ENCODE data around the gene DNAJB6. TPM values are rescaled to one million over a fixed set of nuclear protein-coding genes. Genes with fewer than 3 reads are reported as not detected.

Gene DNAJB6
- total RNA-seq, 2 experiments from 2014 or later, result 56.4 to 65.9 TPM

DNA sequence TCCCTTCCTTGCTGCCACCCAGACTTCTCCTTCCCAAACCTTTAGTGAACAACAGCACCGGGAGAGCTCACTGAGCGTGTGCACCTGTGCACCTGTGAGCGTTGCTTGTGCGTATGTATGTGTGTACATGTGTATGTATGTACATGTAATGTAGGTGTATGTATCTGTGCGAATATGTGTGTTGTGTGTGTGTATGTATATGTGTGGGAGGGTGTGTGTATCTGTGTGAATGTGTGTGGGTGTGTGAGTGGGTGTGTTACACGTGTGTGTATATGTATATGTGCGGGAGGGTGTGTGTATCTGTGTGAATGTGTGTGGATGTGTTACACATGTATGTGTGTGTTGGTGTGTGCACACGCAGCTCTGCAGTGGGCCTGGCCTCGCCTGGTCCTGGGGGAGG, 44.5 kb upstream of the DNAJB6 start:
- no peaks in the 10 kb centered on the region for H3K9me3 ChIP-seq (ENCODE audit: low read length)
- no peaks in the 10 kb centered on the region for H3K4me1 ChIP-seq (ENCODE audit: insufficient read depth, low read length, poor library complexity, severe bottlenecking)
- no peaks in the 10 kb centered on the region for H3K79me2 ChIP-seq (ENCODE audit: insufficient read depth, low read depth, low read length)
- POLR2A ChIA-PET, result no interaction called here
- CTCF ChIA-PET (ENCODE audit: unreplicated experiment), result no interaction called here
- no peaks in the 10 kb centered on the region for H4K20me1 ChIP-seq (ENCODE audit: insufficient read depth, low read length)
- no peak for DNase-seq (ENCODE audit: low spot score)
- H3K36me3 ChIP-seq (ENCODE audit: insufficient read depth, low read length), result no peaks in the 10 kb centered on the region
- BruUV-seq (replicated peaks), result no TSS peak
- intact Hi-C loops (cut with micrococcal nuclease; ENCODE audit: unreplicated experiment), result no loop called here
- H3K4me3 ChIP-seq (ENCODE audit: low read depth, low read length, poor library complexity, severe bottlenecking), result no peak overlapping the region
- no peak for TF ChIP-seq EZH2phosphoT487 (IDR thresholded peaks at IDR 0.05; ENCODE audit: borderline replicate concordance, low read depth, low read length)
- TF ChIP-seq, protein P1, sequence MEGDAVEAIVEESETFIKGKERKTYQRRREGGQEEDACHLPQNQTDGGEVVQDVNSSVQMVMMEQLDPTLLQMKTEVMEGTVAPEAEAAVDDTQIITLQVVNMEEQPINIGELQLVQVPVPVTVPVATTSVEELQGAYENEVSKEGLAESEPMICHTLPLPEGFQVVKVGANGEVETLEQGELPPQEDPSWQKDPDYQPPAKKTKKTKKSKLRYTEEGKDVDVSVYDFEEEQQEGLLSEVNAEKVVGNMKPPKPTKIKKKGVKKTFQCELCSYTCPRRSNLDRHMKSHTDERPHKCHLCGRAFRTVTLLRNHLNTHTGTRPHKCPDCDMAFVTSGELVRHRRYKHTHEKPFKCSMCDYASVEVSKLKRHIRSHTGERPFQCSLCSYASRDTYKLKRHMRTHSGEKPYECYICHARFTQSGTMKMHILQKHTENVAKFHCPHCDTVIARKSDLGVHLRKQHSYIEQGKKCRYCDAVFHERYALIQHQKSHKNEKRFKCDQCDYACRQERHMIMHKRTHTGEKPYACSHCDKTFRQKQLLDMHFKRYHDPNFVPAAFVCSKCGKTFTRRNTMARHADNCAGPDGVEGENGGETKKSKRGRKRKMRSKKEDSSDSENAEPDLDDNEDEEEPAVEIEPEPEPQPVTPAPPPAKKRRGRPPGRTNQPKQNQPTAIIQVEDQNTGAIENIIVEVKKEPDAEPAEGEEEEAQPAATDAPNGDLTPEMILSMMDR (conservative IDR thresholded peaks at IDR 0.05; ENCODE audit: low read length), result no peak
- no peaks in the 10 kb centered on the region for H3K9me2 ChIP-seq (ENCODE audit: insufficient read depth, low read length)
- H3K27ac ChIP-seq (ENCODE audit: low read depth, low read length, poor library complexity, severe bottlenecking), result no peak overlapping the region
- no peak overlapping the region for H2AFZ ChIP-seq (ENCODE audit: low read length)
- no peak overlapping the region for H3K4me2 ChIP-seq (ENCODE audit: low read length)

DNA sequence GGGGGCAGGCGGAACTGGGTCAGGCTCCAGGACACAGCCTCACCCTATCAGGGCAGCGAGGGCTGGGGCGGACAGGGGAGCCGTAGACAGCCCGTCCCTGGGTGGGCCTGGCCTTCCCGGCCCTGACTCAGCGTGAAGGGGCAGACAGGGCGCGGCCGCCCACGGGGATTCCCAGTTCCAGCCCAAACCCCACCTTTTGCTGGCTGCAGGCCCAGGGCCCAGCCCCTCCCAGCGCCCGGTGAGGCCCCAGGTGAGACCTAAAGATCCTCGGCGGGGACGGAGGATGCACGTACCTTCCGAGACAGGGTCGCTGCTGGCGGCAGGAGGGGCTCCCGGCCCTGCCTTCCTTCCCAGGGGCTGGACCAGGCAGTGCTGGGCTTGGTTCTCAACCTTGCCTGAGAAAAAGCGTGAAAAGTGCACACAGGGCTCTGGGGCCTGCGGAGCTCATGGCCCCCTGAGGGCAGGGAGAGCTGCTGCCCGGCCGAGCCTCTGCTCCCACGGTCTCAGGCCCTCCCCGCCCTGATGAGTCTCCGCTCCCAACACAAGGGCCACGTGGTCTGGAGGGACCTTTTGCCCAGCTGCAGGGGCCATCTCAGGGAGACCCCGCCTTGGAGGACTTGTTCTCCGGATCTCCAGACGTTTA, 43.9 kb upstream of the DNAJB6 start:
- no TSS peak for BruUV-seq (replicated peaks)
- Histone ChIP-seq H3K4me3 (ENCODE audit: low read depth, low read length, poor library complexity, severe bottlenecking) (no peak overlapping the region), H3K9me2 (ENCODE audit: insufficient read depth, low read length) (no peaks in the 10 kb centered on the region), H3K4me2 (ENCODE audit: low read length) (no peak overlapping the region), H3K9me3 (ENCODE audit: low read length) (no peaks in the 10 kb centered on the region), H3K27ac (ENCODE audit: low read depth, low read length, poor library complexity, severe bottlenecking) (no peak overlapping the region), H4K20me1 (ENCODE audit: insufficient read depth, low read length) (no peaks in the 10 kb centered on the region), H3K79me2 (ENCODE audit: insufficient read depth, low read depth, low read length) (no peaks in the 10 kb centered on the region), H3K4me1 (ENCODE audit: insufficient read depth, low read length, poor library complexity, severe bottlenecking) (no peaks in the 10 kb centered on the region), H3K36me3 (ENCODE audit: insufficient read depth, low read length) (no peaks in the 10 kb centered on the region), H2AFZ (ENCODE audit: low read length) (no peak overlapping the region)
- intact Hi-C loops (cut with micrococcal nuclease; ENCODE audit: unreplicated experiment), result no loop called here
- TF ChIP-seq, protein P1 (conservative IDR thresholded peaks at IDR 0.05; ENCODE audit: low read length), result no peak
- no peak for TF ChIP-seq EZH2phosphoT487 (IDR thresholded peaks at IDR 0.05; ENCODE audit: borderline replicate concordance, low read depth, low read length)
- ChIA-PET CTCF (ENCODE audit: unreplicated experiment) (no interaction called here), POLR2A (no interaction called here)
- no peak for DNase-seq (ENCODE audit: low spot score)

DNA sequence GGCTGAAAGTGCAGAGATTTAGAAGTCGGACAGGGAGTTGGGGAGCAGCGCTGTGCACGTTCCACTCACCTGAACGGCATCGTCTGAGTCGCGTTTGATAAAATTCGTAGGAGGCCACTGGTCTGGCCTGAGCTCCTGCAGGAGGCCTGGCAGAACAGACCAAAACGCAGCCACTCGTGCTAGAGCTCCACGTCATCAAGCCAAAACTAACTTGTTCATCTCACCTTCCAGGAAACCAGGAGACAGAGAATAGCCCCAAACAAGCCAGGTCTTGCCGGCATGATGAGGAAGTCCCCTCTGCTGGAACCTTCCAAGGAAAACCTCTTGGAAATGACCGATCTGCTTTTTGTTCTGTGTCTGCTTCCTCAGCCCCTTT, 43.4 kb upstream of the DNAJB6 start:
- H3K79me2 ChIP-seq (ENCODE audit: insufficient read depth, low read depth, low read length), result no peaks in the 10 kb centered on the region
- no peak overlapping the region for H3K4me2 ChIP-seq (ENCODE audit: low read length)
- H3K4me1 ChIP-seq (ENCODE audit: insufficient read depth, low read length, poor library complexity, severe bottlenecking), result no peaks in the 10 kb centered on the region
- intact Hi-C loops (cut with micrococcal nuclease; ENCODE audit: unreplicated experiment), result no loop called here
- no peak overlapping the region for H3K27ac ChIP-seq (ENCODE audit: low read depth, low read length, poor library complexity, severe bottlenecking)
- no peak for TF ChIP-seq EZH2phosphoT487 (IDR thresholded peaks at IDR 0.05; ENCODE audit: borderline replicate concordance, low read depth, low read length)
- TF ChIP-seq, protein P1 (conservative IDR thresholded peaks at IDR 0.05; ENCODE audit: low read length), result no peak
- H4K20me1 ChIP-seq (ENCODE audit: insufficient read depth, low read length), result no peaks in the 10 kb centered on the region
- H3K9me2 ChIP-seq (ENCODE audit: insufficient read depth, low read length), result no peaks in the 10 kb centered on the region
- H3K9me3 ChIP-seq (ENCODE audit: low read length), result no peaks in the 10 kb centered on the region
- no peak overlapping the region for H3K4me3 ChIP-seq (ENCODE audit: low read depth, low read length, poor library complexity, severe bottlenecking)
- no peak overlapping the region for H2AFZ ChIP-seq (ENCODE audit: low read length)
- no peaks in the 10 kb centered on the region for H3K36me3 ChIP-seq (ENCODE audit: insufficient read depth, low read length)
- BruUV-seq (replicated peaks), result no TSS peak
- no peak for DNase-seq (ENCODE audit: low spot score)
- CTCF ChIA-PET (ENCODE audit: unreplicated experiment), result no interaction called here
- POLR2A ChIA-PET, result no interaction called here
